Trophoblast cell (in vitro differentiated cells and primary cell): Measurements from ENCODE around the gene ADTRP.

Source experiments
- DNase-seq, 2 donors: peaks; one replicate each; pipeline ENCODE4 v3.0.0-alpha.2; 2016
- H2AFZ ChIP-seq: 2 replicates; pipeline ENCODE4 v1.6.1; 2013; ENCODE audit warnings: low read length, moderate library complexity, mild to moderate bottlenecking; ENCODE audit not compliant: insufficient read depth, poor library complexity
- H2AK5ac ChIP-seq: 2 replicates; pipeline ENCODE4 v1.6.1; 2013; ENCODE audit warnings: mild to moderate bottlenecking, low read length
- H2BK120ac ChIP-seq: 2 replicates; pipeline ENCODE4 v1.6.1; 2013; ENCODE audit warnings: low read length, mild to moderate bottlenecking, moderate library complexity; ENCODE audit not compliant: insufficient read depth, poor library complexity
- H2BK12ac ChIP-seq: 2 replicates; pipeline ENCODE4 v1.6.1; 2013; ENCODE audit warnings: mild to moderate bottlenecking, low read length, moderate library complexity
- H2BK5ac ChIP-seq: 2 replicates; pipeline ENCODE4 v1.6.1; 2013; ENCODE audit warnings: low read length, low read depth, moderate library complexity, mild to moderate bottlenecking; ENCODE audit not compliant: poor library complexity
- H3K14ac ChIP-seq: 2 replicates; pipeline ENCODE4 v1.6.1; 2013; ENCODE audit warnings: mild to moderate bottlenecking, low read length
- H3K18ac ChIP-seq: 2 replicates; pipeline ENCODE4 v1.6.1; 2013; ENCODE audit warnings: mild to moderate bottlenecking, low read length
- H3K23ac ChIP-seq: 2 replicates; pipeline ENCODE4 v1.6.1; 2013; ENCODE audit warnings: low read length
- H3K27ac ChIP-seq: 2 replicates; pipeline ENCODE4 v1.5.1; 2013; ENCODE audit warnings: low read depth, mild to moderate bottlenecking, inconsistent platforms, low read length, moderate library complexity
- H3K27me3 ChIP-seq: 2 replicates; pipeline ENCODE4 v1.6.1; 2013; ENCODE audit warnings: inconsistent platforms, mild to moderate bottlenecking, low read length, moderate library complexity; ENCODE audit not compliant: insufficient read depth
- H3K36me3 ChIP-seq, 2 experiments: 1 replicate in 1 of 2; 2 replicates in 1 of 2; pipeline ENCODE4 v1.6.1; 2013; ENCODE audit warnings: low read length in 2 of 2, mild to moderate bottlenecking in 2 of 2, moderate library complexity in 1 of 2; ENCODE audit not compliant: insufficient read depth in 2 of 2, control insufficient read depth in 1 of 2
- H3K4ac ChIP-seq: 2 replicates; pipeline ENCODE4 v1.6.1; 2013; ENCODE audit warnings: low read depth, mild to moderate bottlenecking, low read length, moderate library complexity
- H3K4me1 ChIP-seq, 2 experiments: 1 replicate in 1 of 2; 2 replicates in 1 of 2; pipeline ENCODE4 v1.6.1; 2013; ENCODE audit warnings: low read length in 2 of 2, mild to moderate bottlenecking in 2 of 2, moderate library complexity in 1 of 2; ENCODE audit not compliant: insufficient read depth in 2 of 2, control insufficient read depth in 1 of 2
- H3K4me2 ChIP-seq: 2 replicates; pipeline ENCODE4 v1.6.1; 2013; ENCODE audit warnings: inconsistent platforms, mild to moderate bottlenecking, low read length, moderate library complexity
- H3K4me3 ChIP-seq: 2 replicates; pipeline ENCODE4 v1.5.1; 2013; ENCODE audit warnings: mild to moderate bottlenecking, low read depth, low read length, inconsistent platforms
- H3K79me1 ChIP-seq: one replicate; pipeline ENCODE4 v1.6.1; 2013; ENCODE audit warnings: low read length
- H3K79me2 ChIP-seq: 2 replicates; pipeline ENCODE4 v1.6.1; 2013; ENCODE audit warnings: low read length, mild to moderate bottlenecking; ENCODE audit not compliant: control insufficient read depth, insufficient read depth, poor library complexity
- H3K9ac ChIP-seq: 2 replicates; pipeline ENCODE4 v1.6.1; 2013; ENCODE audit warnings: mild to moderate bottlenecking, low read length
- H3K9me3 ChIP-seq: 2 replicates; pipeline ENCODE4 v1.6.1; 2013; ENCODE audit warnings: low read depth, mild to moderate bottlenecking, control low read depth, inconsistent platforms, low read length; ENCODE audit not compliant: insufficient read depth
- H4K12ac ChIP-seq: 2 replicates; pipeline ENCODE4 v1.6.1; 2013; ENCODE audit warnings: low read depth, mild to moderate bottlenecking, low read length, moderate library complexity
- H4K8ac ChIP-seq: 2 replicates; pipeline ENCODE4 v1.6.1; 2013; ENCODE audit warnings: low read depth, mild to moderate bottlenecking, low read length, moderate library complexity
- H4K91ac ChIP-seq: one replicate; pipeline ENCODE4 v1.6.1; 2013; ENCODE audit warnings: low read depth, mild to moderate bottlenecking, low read length, moderate library complexity
- WGBS: extraction: QIAGEN DNeasy Blood & Tissue Kit; methylation state at CpG from one replicate; pipeline ENCODE4 v1.1.7; 2013; ENCODE audit warnings: missing lambda C conversion rate; ENCODE audit not compliant: insufficient read length, insufficient coverage; ENCODE audit errors: extremely low coverage; 5-methylcytosine and 5-hydroxymethylcytosine counted together

ADTRP gene

DNA sequence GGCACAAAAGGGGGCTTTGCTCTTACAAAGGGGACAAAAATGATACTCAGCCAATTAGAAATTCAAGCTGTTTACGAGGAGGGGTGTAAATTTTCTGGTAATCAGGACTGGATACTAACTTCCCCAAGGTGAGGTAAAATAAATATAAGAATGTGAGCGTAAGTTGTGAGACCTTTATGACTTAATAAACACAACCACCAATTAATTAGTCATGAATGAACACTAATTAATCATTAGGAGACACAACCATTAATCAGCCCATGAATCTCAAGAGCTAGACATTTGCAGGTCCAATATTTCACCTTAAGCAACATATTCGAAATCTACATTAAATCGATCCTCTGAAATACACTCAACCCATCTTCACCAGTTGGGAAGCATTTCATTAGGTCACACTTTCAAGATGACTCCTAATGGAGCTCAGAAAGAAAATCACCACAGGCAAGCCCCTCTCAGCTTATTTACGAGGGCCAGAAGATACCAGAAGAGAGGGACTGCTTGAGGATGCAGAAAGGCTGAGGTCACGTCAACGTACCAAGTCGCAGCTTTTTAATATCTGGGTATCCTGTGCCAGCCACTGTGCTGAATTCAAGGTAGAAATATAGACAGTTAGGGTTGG lies 2.7 kb downstream of the ADTRP start:
- no peak overlapping the region for H3K4me3 ChIP-seq
- H4K91ac ChIP-seq, result no peak overlapping the region
- no peak overlapping the region for H2BK5ac ChIP-seq
- no peak overlapping the region for H3K9ac ChIP-seq
- H2BK12ac ChIP-seq, result no peak overlapping the region
- DNase-seq, result no peak
- H3K79me2 ChIP-seq, result no peaks in the 10 kb centered on the region
- H3K9me3 ChIP-seq, result peaks cover 3% of the 10 kb centered on the region
- H2BK120ac ChIP-seq, result no peak overlapping the region
- H3K79me1 ChIP-seq, result no peaks in the 10 kb centered on the region
- peaks cover 0 to 2% of the 10 kb centered on the region in 2 experiments for H3K4me1 ChIP-seq
- no peak overlapping the region for H2AFZ ChIP-seq
- H4K12ac ChIP-seq, result no peak overlapping the region
- H3K4me2 ChIP-seq, result no peak overlapping the region
- H3K18ac ChIP-seq, result no peak overlapping the region
- H3K27me3 ChIP-seq, result no peaks in the 10 kb centered on the region
- WGBS, result no CpG with 5 or more reads among the region's 8 CpGs
- no peak overlapping the region for H2AK5ac ChIP-seq
- no peaks in the 10 kb centered on the region for H3K36me3 ChIP-seq
- no peak overlapping the region for H3K4ac ChIP-seq
- no peak overlapping the region for H3K23ac ChIP-seq
- H3K27ac ChIP-seq, result no peak overlapping the region
- H4K8ac ChIP-seq, result no peak overlapping the region
- H3K14ac ChIP-seq, result no peak overlapping the region

DNA sequence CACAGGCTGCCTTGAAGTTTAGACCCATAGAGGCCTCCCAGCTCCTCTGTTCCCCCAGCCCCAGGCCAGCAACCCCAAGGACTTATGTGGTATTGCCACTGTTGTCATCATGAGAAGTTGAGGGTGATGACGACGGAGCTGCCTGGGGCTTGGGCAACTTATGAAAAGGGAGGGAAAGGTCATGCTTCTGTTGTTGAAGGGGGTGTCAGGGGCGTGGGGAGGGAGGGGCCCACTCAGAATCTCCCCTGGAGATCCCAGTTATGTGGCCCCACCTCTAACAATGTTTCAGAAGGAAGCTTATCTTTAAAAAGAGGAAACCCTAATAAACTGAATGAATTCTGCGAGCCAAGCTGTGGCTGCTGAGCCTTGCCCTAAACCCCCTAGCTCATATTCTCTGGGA lies 4.2 kb downstream of the ADTRP start:
- Histone ChIP-seq H3K18ac (no peak overlapping the region), H3K4ac (no peak overlapping the region), H3K4me2 (no peak overlapping the region), H4K12ac (no peak overlapping the region), H2AFZ (no peak overlapping the region), H4K8ac (no peak overlapping the region), H3K14ac (no peak overlapping the region), H3K23ac (no peak overlapping the region), H2BK5ac (no peak overlapping the region), H3K4me1 (peaks cover 8 to 9% of the 10 kb centered on the region in 2 experiments), H3K9ac (no peak overlapping the region), H3K36me3 (no peaks in the 10 kb centered on the region), H3K4me3 (no peak overlapping the region), H3K79me2 (no peaks in the 10 kb centered on the region), H2AK5ac (no peak overlapping the region), H3K79me1 (peaks cover 2% of the 10 kb centered on the region), H2BK120ac (no peak overlapping the region), H3K9me3 (peaks cover 5% of the 10 kb centered on the region), H4K91ac (no peak overlapping the region), H2BK12ac (no peak overlapping the region), H3K27me3 (no peaks in the 10 kb centered on the region), H3K27ac (no peak overlapping the region)
- no CpG with 5 or more reads among the region's 4 CpGs for WGBS
- DNase-seq, result peak in 1 of 2 donors; percentile 22

DNA sequence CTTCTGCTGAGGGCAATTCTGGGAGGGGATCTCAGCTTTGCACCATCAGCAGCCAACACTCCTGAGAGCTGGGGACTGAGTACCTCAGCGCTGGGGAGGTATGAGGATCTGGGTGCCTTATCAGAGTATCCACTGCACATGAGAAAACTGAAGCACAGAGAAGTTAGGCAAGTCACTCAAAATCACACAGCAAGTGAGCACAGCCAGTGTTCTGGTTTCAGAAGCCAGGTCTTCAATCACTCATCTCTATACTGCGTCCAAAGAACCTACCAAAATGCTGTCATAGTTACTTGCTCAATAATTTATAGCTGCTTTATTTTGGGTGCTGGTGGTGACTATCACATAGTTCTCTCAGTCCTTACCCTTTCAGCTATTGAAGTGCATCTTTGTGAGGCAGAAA lies 5.0 kb downstream of the ADTRP start:
- H3K79me1 ChIP-seq, result peaks cover 2% of the 10 kb centered on the region
- no peak overlapping the region for H2AK5ac ChIP-seq
- no peak overlapping the region for H3K27ac ChIP-seq
- no peak overlapping the region for H2BK12ac ChIP-seq
- H3K23ac ChIP-seq, result no peak overlapping the region
- peaks cover 5% of the 10 kb centered on the region for H3K9me3 ChIP-seq
- no peaks in the 10 kb centered on the region for H3K27me3 ChIP-seq
- no peak overlapping the region for H3K9ac ChIP-seq
- H2BK120ac ChIP-seq, result no peak overlapping the region
- H3K79me2 ChIP-seq, result no peaks in the 10 kb centered on the region
- no peak overlapping the region for H4K12ac ChIP-seq
- no peak overlapping the region for H3K14ac ChIP-seq
- H3K4me1 ChIP-seq, result peaks cover 8 to 9% of the 10 kb centered on the region in 2 experiments
- H3K18ac ChIP-seq, result no peak overlapping the region
- H4K91ac ChIP-seq, result no peak overlapping the region
- H3K4me3 ChIP-seq, result no peak overlapping the region
- no peak overlapping the region for H2AFZ ChIP-seq
- DNase-seq, result no peak
- H3K4ac ChIP-seq, result no peak overlapping the region
- WGBS, result no CpG with 5 or more reads among the region's 2 CpGs
- no peak overlapping the region for H2BK5ac ChIP-seq
- no peak overlapping the region for H4K8ac ChIP-seq
- H3K4me2 ChIP-seq, result no peak overlapping the region
- H3K36me3 ChIP-seq, result no peaks in the 10 kb centered on the region

DNA sequence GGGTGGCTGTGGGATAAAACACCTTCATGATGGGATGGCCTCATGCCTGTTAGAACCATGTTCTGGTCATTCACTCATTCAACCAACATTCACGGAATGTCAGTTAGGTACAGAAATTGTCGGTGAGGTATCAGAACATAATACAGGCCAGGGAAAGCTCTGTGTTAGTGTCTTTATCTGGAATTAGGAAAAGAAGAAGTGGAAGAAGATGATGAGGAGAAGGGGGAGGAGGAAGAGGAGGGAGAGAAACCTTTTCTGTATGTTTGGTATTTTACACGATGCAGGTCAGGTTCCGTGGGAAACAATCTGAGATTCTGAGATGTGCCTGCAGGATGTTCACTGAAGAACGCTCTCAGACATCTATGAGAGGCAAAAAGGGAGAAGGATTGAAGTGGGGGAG lies 5.6 kb downstream of the ADTRP start:
- no peak for DNase-seq
- H3K27me3 ChIP-seq, result no peaks in the 10 kb centered on the region
- H3K18ac ChIP-seq, result no peak overlapping the region
- H3K23ac ChIP-seq, result no peak overlapping the region
- WGBS, result no CpG with 5 or more reads among the region's 5 CpGs
- H3K79me1 ChIP-seq, result peaks cover 2% of the 10 kb centered on the region
- H2BK12ac ChIP-seq, result no peak overlapping the region
- H2BK120ac ChIP-seq, result no peak overlapping the region
- no peaks in the 10 kb centered on the region for H3K79me2 ChIP-seq
- no peak overlapping the region for H3K9ac ChIP-seq
- no peak overlapping the region for H3K27ac ChIP-seq
- no peak overlapping the region for H4K91ac ChIP-seq
- H2AK5ac ChIP-seq, result no peak overlapping the region
- H3K14ac ChIP-seq, result no peak overlapping the region
- H3K36me3 ChIP-seq, result no peaks in the 10 kb centered on the region
- no peak overlapping the region for H4K12ac ChIP-seq
- no peak overlapping the region for H2BK5ac ChIP-seq
- no peak overlapping the region for H3K4ac ChIP-seq
- no peak overlapping the region for H4K8ac ChIP-seq
- no peak overlapping the region for H3K4me3 ChIP-seq
- peaks cover 8 to 9% of the 10 kb centered on the region in 2 experiments for H3K4me1 ChIP-seq
- H3K4me2 ChIP-seq, result no peak overlapping the region
- H2AFZ ChIP-seq, result no peak overlapping the region
- H3K9me3 ChIP-seq, result peaks cover 5% of the 10 kb centered on the region
